Body of pancreas (tissue), 4 donors: Measurements from ENCODE around the gene HERC2. TPM values are rescaled to one million over a fixed set of nuclear protein-coding genes. Genes with fewer than 3 reads are reported as not detected.
"Not testable (repeated sequence)": the region's sequence is repeated elsewhere in the genome, so short reads cannot be mapped to it uniquely, and the experiment has no call there.

ENCODE experiments used
- ATAC-seq: fragments of 150-250 bp; one replicate; pipeline ENCODE4 v1.9.1; 2016
- DNase-seq, 4 donors: peaks; one replicate each; pipeline ENCODE4 v3.0.0-alpha.2; 2019
- H3K27ac ChIP-seq, 4 donors: fragments of 200-600 bp; sonication (generic); 1 replicate in 3 of 4; 2 replicates in 1 of 4; pipeline versions ENCODE4 v1.5.1 to v1.6.1; 2016 to 2019; ENCODE audit warnings: mild to moderate bottlenecking in 1 of 4, mixed read lengths in 1 of 4, moderate library complexity in 1 of 4
- H3K27me3 ChIP-seq, 2 donors: fragments of 200-600 bp; sonication (generic); one replicate each; pipeline ENCODE4 v1.6.0; 2016; ENCODE audit warnings: mild to moderate bottlenecking in 1 of 2
- H3K36me3 ChIP-seq, 2 donors: fragments of 200-600 bp; sonication (generic); replicated peaks in 1 of 2; 2 replicates each; pipeline ENCODE4 v1.5.1; 2016; ENCODE audit warnings: low read depth in 2 of 2; ENCODE audit not compliant: insufficient read depth in 1 of 2
- H3K4me1 ChIP-seq: fragments of 200-600 bp; sonication (generic); one replicate; pipeline ENCODE4 v1.6.0; 2016
- H3K4me3 ChIP-seq, 2 donors: fragments of 200-600 bp; sonication (generic); 1 replicate in 1 of 2; 2 replicates in 1 of 2; pipeline ENCODE4 v1.5.1; 2016 to 2019
- H3K9me3 ChIP-seq, 3 donors: fragments of 200-600 bp; sonication (generic); 1 replicate in 2 of 3; 2 replicates in 1 of 3; pipeline ENCODE4 v1.5.1; 2016
- POLR2A ChIP-seq, 3 donors: fragments of 450-650 bp; IDR thresholded peaks; one replicate each; pipeline ENCODE4 v1.6.1; 2016; ENCODE audit warnings: antibody characterized with exemption in 3 of 3, mild to moderate bottlenecking in 2 of 3
- WGBS, 2 donors: methylation state at CpG; one replicate each; pipeline ENCODE4 v1.1.5; 2017; 5-methylcytosine and 5-hydroxymethylcytosine counted together
- intact Hi-C: fragments of 100-400 bp; cut with DNase I; formaldehyde crosslinking; loops from one replicate; pipeline ENCODE4 v1.15.1; 2023
- total RNA-seq, 2 donors: library from RNA; depleted of rRNA; stranded (reverse); fragments of >200 nt; gene quantifications; one replicate each; pipeline ENCODE4 v1.1.0, GENCODE V29; 2016
- TF ChIP-seq, protein P1 (sequence below), 7 experiments: fragments of 450-650 bp in 4 of 7; fragments of 200-600 bp in 3 of 7; sonication (generic) in 3 of 7; IDR thresholded peaks; one replicate each; pipeline ENCODE4 v1.5.1; 2016 to 2019; ENCODE audit warnings: antibody characterized with exemption in 7 of 7

Gene HERC2
- total RNA-seq, 2 donors from 2014 or later, result 36.3 to 76.5 TPM

DNA sequence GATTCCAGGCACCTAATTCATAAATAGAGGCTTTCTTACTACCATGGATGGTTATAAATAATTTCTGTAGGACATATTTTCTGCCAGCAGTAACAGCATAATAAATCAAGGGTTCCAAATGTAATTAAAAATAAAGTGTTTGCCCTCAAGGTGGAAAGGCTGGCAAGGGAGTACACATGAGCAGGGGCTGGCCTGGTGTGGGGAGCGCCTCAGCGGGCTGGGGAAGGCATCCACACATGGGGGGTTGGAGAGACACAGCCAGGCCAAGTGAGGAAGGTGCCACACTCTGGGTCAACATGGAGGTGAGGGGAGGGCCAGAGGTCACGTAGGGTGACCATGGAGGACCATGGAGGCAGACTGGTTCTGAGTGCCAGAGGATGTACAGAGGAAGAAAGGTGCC lies 157.1 kb downstream of the HERC2 start:
- H3K27ac ChIP-seq, result no peak overlapping the region
- TF ChIP-seq POLR2A (IDR thresholded peaks at IDR 0.05), result no peak
- TF ChIP-seq, protein P1, sequence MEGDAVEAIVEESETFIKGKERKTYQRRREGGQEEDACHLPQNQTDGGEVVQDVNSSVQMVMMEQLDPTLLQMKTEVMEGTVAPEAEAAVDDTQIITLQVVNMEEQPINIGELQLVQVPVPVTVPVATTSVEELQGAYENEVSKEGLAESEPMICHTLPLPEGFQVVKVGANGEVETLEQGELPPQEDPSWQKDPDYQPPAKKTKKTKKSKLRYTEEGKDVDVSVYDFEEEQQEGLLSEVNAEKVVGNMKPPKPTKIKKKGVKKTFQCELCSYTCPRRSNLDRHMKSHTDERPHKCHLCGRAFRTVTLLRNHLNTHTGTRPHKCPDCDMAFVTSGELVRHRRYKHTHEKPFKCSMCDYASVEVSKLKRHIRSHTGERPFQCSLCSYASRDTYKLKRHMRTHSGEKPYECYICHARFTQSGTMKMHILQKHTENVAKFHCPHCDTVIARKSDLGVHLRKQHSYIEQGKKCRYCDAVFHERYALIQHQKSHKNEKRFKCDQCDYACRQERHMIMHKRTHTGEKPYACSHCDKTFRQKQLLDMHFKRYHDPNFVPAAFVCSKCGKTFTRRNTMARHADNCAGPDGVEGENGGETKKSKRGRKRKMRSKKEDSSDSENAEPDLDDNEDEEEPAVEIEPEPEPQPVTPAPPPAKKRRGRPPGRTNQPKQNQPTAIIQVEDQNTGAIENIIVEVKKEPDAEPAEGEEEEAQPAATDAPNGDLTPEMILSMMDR (IDR thresholded peaks at IDR 0.05), result no peak
- H3K36me3 ChIP-seq, result peaks cover 0 to 14% of the 10 kb centered on the region in 2 donors
- no peak overlapping the region for H3K4me3 ChIP-seq
- DNase-seq, result no peak
- H3K9me3 ChIP-seq, result no peaks in the 10 kb centered on the region
- no peaks in the 10 kb centered on the region for H3K27me3 ChIP-seq
- no peaks in the 10 kb centered on the region for H3K4me1 ChIP-seq
- no peak for ATAC-seq
- intact Hi-C loops, result no loop called here
- WGBS, 2 donors, result 98% methylated on average over 3 of the region's 3 CpGs

DNA sequence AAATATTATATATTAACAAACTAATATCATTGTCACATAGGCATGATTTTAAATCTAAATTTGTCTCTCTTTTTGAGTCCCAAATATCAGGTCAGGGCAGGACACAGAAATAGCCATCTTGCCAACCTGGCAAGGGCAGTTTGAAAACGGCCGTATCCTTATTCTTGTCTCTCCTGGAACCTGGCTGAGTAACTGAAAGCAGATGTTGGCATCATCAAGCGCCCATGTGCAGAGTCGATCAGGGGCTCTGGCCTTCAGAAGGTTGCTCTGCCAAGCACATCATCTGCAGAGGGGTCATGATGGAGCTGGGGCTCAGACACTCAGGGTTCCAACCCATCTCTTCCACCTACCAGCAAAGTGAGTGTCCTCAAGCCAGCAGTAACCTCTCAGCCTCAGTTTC lies 167.7 kb downstream of the HERC2 start:
- DNase-seq (no peak), ATAC-seq (no peak)
- H3K27me3 ChIP-seq, result no peaks in the 10 kb centered on the region
- no peak overlapping the region for H3K27ac ChIP-seq
- no peaks in the 10 kb centered on the region for H3K9me3 ChIP-seq
- WGBS, 2 donors, result 73 to 75% methylated on average over 4 of the region's 4 CpGs
- intact Hi-C loops, result no loop called here
- no peak for TF ChIP-seq POLR2A (IDR thresholded peaks at IDR 0.05)
- TF ChIP-seq, protein P1 (IDR thresholded peaks at IDR 0.05), result no peak
- no peak overlapping the region for H3K4me3 ChIP-seq
- no peaks in the 10 kb centered on the region for H3K36me3 ChIP-seq
- no peaks in the 10 kb centered on the region for H3K4me1 ChIP-seq

DNA sequence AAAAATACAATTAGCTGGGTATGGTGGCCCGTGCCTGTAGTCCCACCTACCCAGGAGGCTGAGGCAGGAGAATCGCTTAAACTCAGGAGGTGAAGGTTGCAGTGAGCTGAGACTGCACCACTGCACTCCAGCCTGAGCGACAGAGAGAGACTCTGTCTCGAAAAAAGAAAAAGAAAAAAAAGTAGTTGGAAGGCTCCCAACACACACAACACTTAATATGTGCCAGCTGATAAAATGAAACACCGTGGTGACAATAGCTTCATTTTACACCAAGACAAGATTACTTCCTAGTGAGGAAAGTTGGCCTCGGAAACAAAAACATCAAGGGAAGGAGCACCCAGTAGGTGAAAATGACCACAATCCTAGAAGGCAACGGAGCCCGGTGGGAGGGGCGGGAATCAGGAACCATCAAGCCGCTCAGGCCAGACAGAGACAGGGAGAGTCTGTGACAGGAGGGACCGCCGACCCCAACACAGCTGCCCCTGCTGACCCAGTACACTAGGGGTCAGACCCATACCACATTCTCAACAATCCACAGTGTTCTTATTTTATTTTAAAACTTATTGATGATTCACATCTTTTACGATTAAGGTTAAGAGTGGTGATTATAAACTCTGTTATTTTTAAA lies 168.4 kb downstream of the HERC2 start:
- intact Hi-C loops, result no loop called here
- H3K9me3 ChIP-seq, result no peaks in the 10 kb centered on the region
- no peaks in the 10 kb centered on the region for H3K4me1 ChIP-seq
- ATAC-seq (no peak), DNase-seq (no peak)
- no peak overlapping the region for H3K4me3 ChIP-seq
- no peak for TF ChIP-seq POLR2A (IDR thresholded peaks at IDR 0.05)
- TF ChIP-seq, protein P1 (IDR thresholded peaks at IDR 0.05), result no peak
- 51 to 63% methylated on average over 13 of the region's 13 CpGs for WGBS, 2 donors
- no peaks in the 10 kb centered on the region for H3K27me3 ChIP-seq
- no peak overlapping the region for H3K27ac ChIP-seq
- no peaks in the 10 kb centered on the region for H3K36me3 ChIP-seq

DNA sequence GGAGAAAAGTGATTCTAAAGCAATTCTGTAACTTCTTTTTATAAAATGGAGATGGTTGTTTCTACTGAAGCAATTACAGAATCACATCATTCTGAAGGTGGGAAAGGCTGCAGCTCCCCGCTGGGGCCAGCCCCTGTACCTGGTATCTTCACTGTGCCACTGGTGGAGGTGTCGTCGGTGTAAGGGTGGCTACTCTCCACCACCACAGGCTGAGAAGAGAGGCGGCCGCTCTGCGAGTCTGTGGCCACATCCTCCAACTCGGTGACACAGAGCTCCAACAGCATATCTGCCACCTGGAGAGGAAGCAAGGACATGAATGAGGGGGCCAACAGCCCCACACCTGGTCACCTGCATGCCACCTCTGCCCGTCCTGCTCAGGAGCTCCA lies 169.4 kb downstream of the HERC2 start:
- H3K4me1 ChIP-seq, intact Hi-C loops, DNase-seq, H3K27ac ChIP-seq, H3K36me3 ChIP-seq, H3K9me3 ChIP-seq, H3K27me3 ChIP-seq, ATAC-seq, H3K4me3 ChIP-seq: not testable (repeated sequence)
- WGBS, 2 donors, result 94 to 96% methylated on average over 8 of the region's 8 CpGs

DNA sequence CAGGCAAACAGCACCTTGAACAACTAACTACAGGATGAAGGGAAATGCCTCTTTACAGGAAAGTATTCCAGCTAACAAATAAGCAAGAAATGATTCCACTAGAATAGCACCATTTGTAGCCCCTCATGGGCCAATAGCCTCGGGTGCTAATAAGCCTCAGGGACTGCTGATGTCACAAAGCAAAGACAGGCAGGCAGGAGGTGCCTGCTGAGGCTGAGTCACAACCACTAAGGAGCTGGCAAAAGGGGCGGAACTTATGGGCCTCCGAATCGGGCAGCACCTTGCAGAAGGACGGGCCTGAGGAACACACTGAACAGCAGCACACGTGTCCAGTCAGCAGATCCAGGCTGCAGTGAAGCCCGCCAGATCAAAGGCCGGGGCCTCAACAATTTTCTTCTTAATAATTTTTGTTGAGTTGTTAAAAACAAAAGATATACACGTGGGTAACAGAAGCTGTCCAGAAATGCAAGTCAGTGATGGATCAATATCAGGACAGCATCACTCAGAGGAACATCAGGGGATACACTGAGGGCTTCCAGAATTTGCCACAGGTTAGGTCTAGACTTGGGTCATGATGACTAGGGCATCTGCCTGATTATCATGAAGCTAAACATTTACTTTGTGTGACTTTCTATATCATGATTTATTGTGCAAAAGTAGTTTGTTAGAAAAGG lies 170.0 kb downstream of the HERC2 start:
- H3K36me3 ChIP-seq, H3K9me3 ChIP-seq, DNase-seq, H3K27ac ChIP-seq, intact Hi-C loops, ATAC-seq, H3K4me1 ChIP-seq, H3K27me3 ChIP-seq, H3K4me3 ChIP-seq: not testable (repeated sequence)
- 69 to 83% methylated on average over 9 of the region's 9 CpGs for WGBS, 2 donors

DNA sequence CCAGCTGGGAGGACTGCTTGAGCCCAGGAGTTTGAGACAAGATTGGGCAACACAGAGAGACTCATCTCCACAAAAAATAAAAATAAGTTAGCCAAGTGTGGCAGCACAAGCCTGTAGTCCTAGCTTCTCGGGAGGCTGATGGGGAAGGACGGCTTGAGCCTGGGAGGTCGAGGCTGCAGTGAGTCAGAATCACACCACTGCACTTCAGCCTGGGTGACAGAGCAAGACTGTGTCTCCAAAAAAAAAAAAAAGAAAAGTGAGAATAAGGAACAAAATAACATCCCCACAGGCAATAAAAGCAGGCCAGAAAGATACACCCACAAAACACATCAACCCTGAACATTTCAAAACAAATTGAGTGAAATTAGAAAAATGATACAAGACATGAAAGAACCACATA lies 174.2 kb downstream of the HERC2 start:
- ATAC-seq (no peak), DNase-seq (no peak)
- no peak for TF ChIP-seq POLR2A (IDR thresholded peaks at IDR 0.05)
- TF ChIP-seq, protein P1 (IDR thresholded peaks at IDR 0.05), result no peak
- intact Hi-C loops, result no loop called here
- peaks cover 0 to 10% of the 10 kb centered on the region in 2 donors for H3K36me3 ChIP-seq
- H3K4me3 ChIP-seq, result no peak overlapping the region
- no peak overlapping the region for H3K27ac ChIP-seq
- H3K4me1 ChIP-seq, result no peaks in the 10 kb centered on the region
- no peaks in the 10 kb centered on the region for H3K27me3 ChIP-seq
- WGBS, 2 donors, result 91 to 92% methylated on average over 3 of the region's 3 CpGs
- no peaks in the 10 kb centered on the region for H3K9me3 ChIP-seq

DNA sequence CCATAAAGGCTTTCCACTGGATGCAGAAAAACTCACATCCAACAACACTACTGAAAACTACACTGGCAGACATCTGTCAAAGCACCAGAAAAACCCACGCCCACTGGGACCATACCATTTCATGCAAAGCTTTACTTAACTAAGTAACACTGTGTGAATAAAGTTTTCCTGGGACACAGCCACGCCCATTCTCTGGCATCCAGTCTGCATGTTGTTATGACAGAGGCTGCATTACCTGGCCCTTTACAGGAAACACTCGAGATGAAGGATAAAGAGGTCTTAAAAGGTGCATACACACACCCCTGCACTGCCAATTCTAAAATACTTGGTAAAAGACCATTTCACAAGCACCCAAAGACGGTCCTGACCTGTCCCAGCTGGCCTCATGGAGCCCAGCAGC lies 176.6 kb downstream of the HERC2 start:
- intact Hi-C loops, H3K4me1 ChIP-seq, H3K4me3 ChIP-seq, H3K9me3 ChIP-seq, H3K27ac ChIP-seq, ATAC-seq, H3K27me3 ChIP-seq, DNase-seq: not testable (repeated sequence)
- 78 to 84% methylated on average over 3 to 4 of the region's 4 CpGs for WGBS, 2 donors
- peaks cover 0 to 16% of the 10 kb centered on the region in 2 donors for H3K36me3 ChIP-seq
